ENCODE data around the gene DNAJC28. TPM values are rescaled to one million over a fixed set of nuclear protein-coding genes. Genes with fewer than 3 reads are reported as not detected.

The DNAJC28 gene
- total RNA-seq, 1 experiment from 2014 or later, result 3.1 TPM

Other genes starting within 250 kb of the DNAJC28 start
- gene IL10RB, start 225.3 kb downstream of the DNAJC28 start, total RNA-seq (2014; rRNA removed; shearing (Covaris generic)), result 107 and 111 TPM in 2 replicates
- 7.7 and 12.1 TPM in 2 replicates for gene IFNAR1, start 166.7 kb downstream of the DNAJC28 start, total RNA-seq (2014; rRNA removed; shearing (Covaris generic))
- 92.0 and 103 TPM in 2 replicates for gene IFNGR2, start 88.3 kb downstream of the DNAJC28 start, total RNA-seq (2014; rRNA removed; shearing (Covaris generic))
- gene TMEM50B, start 11.7 kb downstream of the DNAJC28 start, total RNA-seq (2014; rRNA removed; shearing (Covaris generic)), result 28.3 and 29.6 TPM in 2 replicates
- 96.9 and 163 TPM in 2 replicates for gene GART, start 50.4 kb upstream of the DNAJC28 start, total RNA-seq (2014; rRNA removed; shearing (Covaris generic))
- 222 and 434 TPM in 2 replicates for gene SON, start 51.3 kb upstream of the DNAJC28 start, total RNA-seq (2014; rRNA removed; shearing (Covaris generic))
- 76.5 and 87.3 TPM in 2 replicates for gene DONSON, start 97.0 kb upstream of the DNAJC28 start, total RNA-seq (2014; rRNA removed; shearing (Covaris generic))
- gene CRYZL1, start 150.0 kb upstream of the DNAJC28 start, total RNA-seq (2014; rRNA removed; shearing (Covaris generic)), result 13.6 and 15.8 TPM in 2 replicates
- gene ITSN1, start 150.8 kb upstream of the DNAJC28 start, total RNA-seq (2014; rRNA removed; shearing (Covaris generic)), result 19.7 and 27.4 TPM in 2 replicates